Measurements from ENCODE around the gene TLE7. TPM values are rescaled to one million over a fixed set of nuclear protein-coding genes. Genes with fewer than 3 reads are reported as not detected.

Gene TLE7
- total RNA-seq, result not detected

DNA sequence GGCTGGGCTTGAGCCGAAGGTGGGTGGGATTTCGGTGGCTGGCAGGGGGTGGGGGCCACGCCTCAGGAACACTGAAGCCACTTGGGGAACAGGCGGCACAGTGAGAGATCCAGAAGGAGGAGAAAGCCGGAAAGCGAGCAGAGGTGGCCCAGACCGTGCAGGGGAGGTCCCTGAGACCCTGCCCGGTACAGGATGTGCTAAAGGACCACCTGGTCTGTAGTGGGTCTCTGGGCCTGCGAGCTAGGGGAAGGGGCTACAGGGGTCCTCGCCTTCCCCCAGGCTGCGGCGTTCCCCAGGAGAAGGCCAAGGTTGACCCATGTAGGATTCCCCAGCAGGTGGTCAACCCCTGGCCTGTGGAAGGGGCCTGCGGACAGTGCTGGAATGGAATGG, at the start of gene TLE7:
TLE7 (minus strand) TSS at position 4 of the 390 bp plus-strand sequence. CDS start 8,730 bp downstream, outside the sequence.
- no peaks in the 10 kb centered on the region for H3K27me3 ChIP-seq
- DNase-seq, result no peak
- WGBS, 2 donors, result 83 to 85% methylated on average over 13 of the region's 13 CpGs
- H3K4me3 ChIP-seq, result no peak within 1 kb of the TSS
- no peaks in the 10 kb centered on the region for H3K4me1 ChIP-seq
- no peak within 1 kb of the TSS for H3K27ac ChIP-seq
- ATAC-seq (ENCODE audit: low FRiP score in 2 of 2), result no peak
- H3K9me3 ChIP-seq, result peaks cover 18 to 47% (median 33%) of the 10 kb centered on the region in 4 donors
- no peak for TF ChIP-seq POLR2A (IDR thresholded peaks at IDR 0.05)
- TF ChIP-seq EP300 (IDR thresholded peaks at IDR 0.05), result no peak
- no peak for TF ChIP-seq POLR2AphosphoS5 (IDR thresholded peaks at IDR 0.05)
- TF ChIP-seq, protein P1, sequence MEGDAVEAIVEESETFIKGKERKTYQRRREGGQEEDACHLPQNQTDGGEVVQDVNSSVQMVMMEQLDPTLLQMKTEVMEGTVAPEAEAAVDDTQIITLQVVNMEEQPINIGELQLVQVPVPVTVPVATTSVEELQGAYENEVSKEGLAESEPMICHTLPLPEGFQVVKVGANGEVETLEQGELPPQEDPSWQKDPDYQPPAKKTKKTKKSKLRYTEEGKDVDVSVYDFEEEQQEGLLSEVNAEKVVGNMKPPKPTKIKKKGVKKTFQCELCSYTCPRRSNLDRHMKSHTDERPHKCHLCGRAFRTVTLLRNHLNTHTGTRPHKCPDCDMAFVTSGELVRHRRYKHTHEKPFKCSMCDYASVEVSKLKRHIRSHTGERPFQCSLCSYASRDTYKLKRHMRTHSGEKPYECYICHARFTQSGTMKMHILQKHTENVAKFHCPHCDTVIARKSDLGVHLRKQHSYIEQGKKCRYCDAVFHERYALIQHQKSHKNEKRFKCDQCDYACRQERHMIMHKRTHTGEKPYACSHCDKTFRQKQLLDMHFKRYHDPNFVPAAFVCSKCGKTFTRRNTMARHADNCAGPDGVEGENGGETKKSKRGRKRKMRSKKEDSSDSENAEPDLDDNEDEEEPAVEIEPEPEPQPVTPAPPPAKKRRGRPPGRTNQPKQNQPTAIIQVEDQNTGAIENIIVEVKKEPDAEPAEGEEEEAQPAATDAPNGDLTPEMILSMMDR (IDR thresholded peaks at IDR 0.05), result no peak
- no peaks in the 10 kb centered on the region for H3K36me3 ChIP-seq

DNA sequence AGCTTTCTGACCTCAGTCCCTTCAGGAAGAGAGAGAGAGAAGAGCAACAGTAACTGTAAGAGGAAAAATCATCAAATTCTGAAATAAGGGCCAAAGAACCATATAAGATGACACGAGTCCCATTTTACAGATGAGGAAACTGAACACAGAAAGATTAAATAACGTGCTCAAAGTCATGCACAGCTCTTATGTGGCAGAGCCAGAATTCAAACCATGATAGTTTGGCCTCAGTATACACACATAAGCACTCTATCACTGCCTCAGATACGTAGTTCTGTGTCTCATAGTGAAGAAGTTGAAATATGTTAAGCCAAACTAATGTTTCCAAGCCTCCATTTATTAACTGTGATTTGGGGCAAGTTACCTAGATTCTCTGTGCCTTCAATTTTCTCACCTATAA, 49.2 kb upstream of the TLE7 start:
- H3K36me3 ChIP-seq, result no peaks in the 10 kb centered on the region
- no peaks in the 10 kb centered on the region for H3K4me1 ChIP-seq
- no peak overlapping the region for H3K4me3 ChIP-seq
- ATAC-seq (ENCODE audit: low FRiP score in 2 of 2) (no peak), DNase-seq (no peak)
- no peaks in the 10 kb centered on the region for H3K9me3 ChIP-seq
- WGBS, 2 donors, result 79 to 82% methylated on average over 3 of the region's 3 CpGs
- TF ChIP-seq EP300 (IDR thresholded peaks at IDR 0.05), result no peak
- no peak for TF ChIP-seq POLR2A (IDR thresholded peaks at IDR 0.05)
- no peak for TF ChIP-seq POLR2AphosphoS5 (IDR thresholded peaks at IDR 0.05)
- TF ChIP-seq, protein P1 (IDR thresholded peaks at IDR 0.05), result no peak
- H3K27ac ChIP-seq, result no peak overlapping the region
- no peaks in the 10 kb centered on the region for H3K27me3 ChIP-seq

DNA sequence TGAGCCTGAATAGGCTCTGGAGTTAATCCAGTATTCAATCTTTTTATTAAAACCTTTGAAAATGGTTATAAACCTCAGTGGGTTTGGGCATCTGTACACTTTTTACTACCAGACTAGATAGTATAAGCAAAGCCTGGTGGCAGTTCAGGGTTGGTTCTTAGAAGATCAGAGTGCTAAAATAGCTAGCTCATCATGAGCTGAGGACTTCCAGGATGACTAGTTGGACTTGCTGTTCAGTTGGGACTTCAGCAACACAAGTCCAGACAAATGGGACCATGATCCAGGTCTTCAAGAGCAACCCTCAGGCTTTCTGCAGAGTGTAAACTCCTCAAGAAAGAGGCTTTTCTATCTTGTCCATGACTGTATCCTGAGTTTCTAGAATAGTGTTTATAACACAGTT, 48.5 kb upstream of the TLE7 start:
- H3K36me3 ChIP-seq, result no peaks in the 10 kb centered on the region
- ATAC-seq (ENCODE audit: low FRiP score in 2 of 2), result no peak
- H3K27ac ChIP-seq, result no peak overlapping the region
- H3K4me1 ChIP-seq, result no peaks in the 10 kb centered on the region
- DNase-seq, result no peak
- H3K27me3 ChIP-seq, result no peaks in the 10 kb centered on the region
- no peaks in the 10 kb centered on the region for H3K9me3 ChIP-seq
- H3K4me3 ChIP-seq, result no peak overlapping the region
- TF ChIP-seq POLR2A (IDR thresholded peaks at IDR 0.05) (no peak), POLR2AphosphoS5 (IDR thresholded peaks at IDR 0.05) (no peak), EP300 (IDR thresholded peaks at IDR 0.05) (no peak)
- TF ChIP-seq, protein P1 (IDR thresholded peaks at IDR 0.05), result no peak

DNA sequence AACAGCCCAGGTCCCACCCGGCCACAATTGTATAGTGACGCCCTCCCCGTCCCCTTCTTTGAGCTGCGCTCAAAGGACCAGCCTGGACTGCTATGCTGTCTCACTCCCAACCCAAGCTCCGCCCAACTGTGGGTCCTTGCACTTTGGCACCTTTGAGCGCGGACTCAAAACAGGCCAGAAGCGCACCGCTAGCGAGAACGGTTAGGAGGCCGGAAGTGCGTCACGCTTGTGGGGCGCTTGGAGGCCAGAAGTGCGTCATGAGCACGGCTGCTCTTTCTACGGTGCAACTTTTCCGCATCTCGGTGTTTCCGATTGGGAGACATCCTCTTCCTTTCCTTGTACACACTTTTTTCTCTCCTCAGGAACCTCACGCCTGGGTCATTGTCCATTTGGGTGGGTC, 47.3 kb upstream of the TLE7 start, which contains the start of gene ZNF19:
ZNF19 (minus strand) TSS at position 203 of the 400 bp plus-strand sequence. CDS start 7,210 bp downstream, outside the sequence.
- Histone ChIP-seq H3K36me3 (no peaks in the 10 kb centered on the region), H3K4me3 (no peak within 1 kb of the TSS), H3K9me3 (no peaks in the 10 kb centered on the region), H3K27me3 (no peaks in the 10 kb centered on the region), H3K27ac (no peak within 1 kb of the TSS), H3K4me1 (peaks cover 4 to 5% (median 5%) of the 10 kb centered on the region in 4 donors)
- DNase-seq, result peak in 1 of 2 donors; percentile 24
- no peak for ATAC-seq (ENCODE audit: low FRiP score in 2 of 2)
- TF ChIP-seq, protein P1 (IDR thresholded peaks at IDR 0.05), result no peak
- TF ChIP-seq POLR2AphosphoS5 (IDR thresholded peaks at IDR 0.05) (no peak), POLR2A (IDR thresholded peaks at IDR 0.05) (no peak), EP300 (IDR thresholded peaks at IDR 0.05) (no peak)
- WGBS, 2 donors, result 92 to 95% methylated on average over 22 of the region's 22 CpGs
